Natural killer cell treated with Interleukin-12 subunit alpha and Interleukin-12 subunit beta and Interleukin-15 and Interleukin-18, amount 100 ng/mL, for 72 hours (primary cell): ENCODE measurements around the gene ZNF593. TPM values are rescaled to one million over a fixed set of nuclear protein-coding genes. Genes with fewer than 3 reads are reported as not detected.
A peak's percentile ranks its signal among the peaks of the same experiment; 100 is the strongest.

ENCODE experiments used
- ATAC-seq, 2 donors: fragments of 150-1000 bp; cut with Tn5 transposase in 1 of 2; sonication (Bioruptor Pico), chemical (Tn5 transposase) in 1 of 2; 2 replicates each; pipeline ENCODE4 v1.10.0; 2021
- DNase-seq: peaks from one replicate; pipeline ENCODE4 v3.0.0; 2022; ENCODE audit warnings: low spot score
- H3K27ac Mint-ChIP-seq, 2 donors: 1 replicate in 1 of 2; 2 replicates in 1 of 2; pipeline ENCODE4 v1.8.0; 2022; ENCODE audit warnings: mixed read lengths in 2 of 2, mild to moderate bottlenecking in 1 of 2, moderate library complexity in 1 of 2
- H3K27me3 Mint-ChIP-seq, 2 donors: 1 replicate in 1 of 2; 2 replicates in 1 of 2; pipeline ENCODE4 v1.8.0; 2022; ENCODE audit warnings: mixed read lengths in 2 of 2
- H3K36me3 Mint-ChIP-seq: one replicate; pipeline ENCODE4 v1.8.0; 2022; ENCODE audit warnings: mixed read lengths
- H3K4me1 Mint-ChIP-seq, 2 donors: 1 replicate in 1 of 2; 2 replicates in 1 of 2; pipeline ENCODE4 v1.8.0; 2022; ENCODE audit warnings: low read depth in 2 of 2, mixed read lengths in 2 of 2, mild to moderate bottlenecking in 1 of 2
- H3K4me3 Mint-ChIP-seq: one replicate; pipeline ENCODE4 v1.8.0; 2022; ENCODE audit warnings: mixed read lengths
- H3K9me3 Mint-ChIP-seq: 2 replicates; pipeline ENCODE4 v1.8.0; 2022; ENCODE audit warnings: mixed read lengths
- total RNA-seq, 2 donors: library from RNA; stranded (reverse); gene quantifications; one replicate each; pipeline ENCODE4 v1.2.3, GENCODE V29; 2022

ZNF593 gene
- total RNA-seq, 2 donors from 2014 or later, result 36.6 to 73.8 TPM

DNA sequence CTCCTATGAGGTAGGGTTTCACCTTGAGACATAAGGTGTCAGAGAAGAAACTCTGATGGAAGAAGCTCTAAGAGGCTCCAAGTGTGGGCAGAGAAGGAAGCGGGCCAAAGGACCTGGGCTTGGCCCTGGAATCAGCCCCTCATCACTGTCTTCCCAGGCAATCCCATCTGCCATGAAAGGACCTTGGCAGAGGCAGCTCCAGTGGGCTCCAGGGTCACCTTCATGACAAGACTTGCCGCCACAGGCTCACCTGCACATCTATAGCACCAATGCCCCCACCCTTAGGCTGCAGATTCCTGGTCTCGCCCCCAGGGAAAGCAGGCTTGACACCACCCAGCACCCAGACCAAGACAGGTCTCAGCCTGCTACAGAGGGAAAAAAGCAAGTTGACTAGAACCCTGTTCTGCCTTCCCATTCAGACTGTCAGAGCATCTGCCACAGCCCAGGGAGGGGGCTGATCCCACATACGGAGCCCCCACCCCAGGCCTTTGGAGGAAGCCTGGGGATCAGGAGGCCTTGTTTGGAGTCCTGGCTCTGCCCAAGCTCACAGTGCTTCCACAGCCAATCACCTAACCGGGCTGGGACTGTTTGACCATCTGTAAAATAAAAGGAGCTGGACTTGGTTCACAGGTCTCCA lies 11.3 kb upstream of the ZNF593 start:
- ATAC-seq (no peak), DNase-seq (no peak)
- Mint-ChIP-seq H3K4me3 (no peak overlapping the region), H3K27me3 (peaks cover 32 to 33% of the 10 kb centered on the region in 2 donors), H3K27ac (no peak overlapping the region), H3K36me3 (no peaks in the 10 kb centered on the region), H3K9me3 (no peaks in the 10 kb centered on the region), H3K4me1 (peaks cover 3 to 5% of the 10 kb centered on the region in 2 donors)

DNA sequence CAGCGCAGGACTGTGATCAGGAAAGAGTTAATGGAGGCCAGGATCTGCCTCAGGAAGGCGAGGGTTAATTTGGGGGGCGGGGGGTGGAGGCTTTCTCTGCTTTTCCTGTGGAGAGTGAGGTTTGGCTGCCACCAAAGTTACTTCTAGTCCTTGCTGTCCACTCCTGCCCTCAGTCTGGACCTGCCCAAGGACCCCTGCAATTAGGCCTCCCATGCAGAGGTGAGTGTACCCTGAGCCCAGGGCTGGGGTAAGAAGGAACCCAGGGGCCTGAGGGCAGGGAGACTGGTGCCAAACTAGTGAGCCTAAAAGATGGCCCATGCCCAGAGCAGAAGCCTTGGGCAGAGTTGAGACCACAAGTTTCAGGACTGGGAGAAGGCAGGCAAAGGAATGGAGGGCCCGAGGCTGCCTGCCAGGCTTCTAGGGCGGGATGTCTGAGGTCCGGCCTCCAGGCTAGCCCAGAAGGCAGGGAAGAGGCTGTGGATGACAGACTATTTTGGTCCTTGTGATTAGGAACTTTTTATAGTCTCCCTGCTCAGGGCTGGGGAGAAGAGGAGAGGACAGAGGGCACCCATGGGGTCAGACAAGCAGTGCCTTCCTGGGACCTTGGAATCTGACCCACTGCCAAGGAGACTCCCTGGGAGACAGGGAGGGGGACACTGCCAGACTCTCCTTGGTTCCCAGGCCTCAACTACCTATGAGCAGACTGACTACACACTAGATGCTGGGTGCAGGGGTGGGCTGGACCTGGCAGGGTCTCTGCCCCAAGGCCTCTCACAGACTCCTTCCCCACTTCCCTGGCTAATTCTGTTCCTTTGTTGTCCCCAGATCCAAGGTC lies 10.6 kb upstream of the ZNF593 start, which contains the start of gene FAM110D:
Gene FAM110D, plus strand, starts transcription at position 172 of the 835 bp plus-strand sequence. CDS start 2,213 bp downstream, outside the sequence.
- H3K4me3 Mint-ChIP-seq, result no peak within 1 kb of the TSS
- H3K36me3 Mint-ChIP-seq, result no peaks in the 10 kb centered on the region
- H3K4me1 Mint-ChIP-seq, result peaks cover 3 to 5% of the 10 kb centered on the region in 2 donors
- H3K9me3 Mint-ChIP-seq, result no peaks in the 10 kb centered on the region
- ATAC-seq (no peak), DNase-seq (no peak)
- no peak within 1 kb of the TSS for H3K27ac Mint-ChIP-seq
- H3K27me3 Mint-ChIP-seq, result peaks cover 28 to 30% of the 10 kb centered on the region in 2 donors

GRCh38 chr1:26159743-26160039 lies 10.0 kb upstream of the ZNF593 start:
- Mint-ChIP-seq H3K36me3 (no peaks in the 10 kb centered on the region), H3K9me3 (no peaks in the 10 kb centered on the region), H3K4me1 (peaks cover 6 to 7% of the 10 kb centered on the region in 2 donors), H3K27ac (no peak overlapping the region), H3K4me3 (no peak overlapping the region), H3K27me3 (peaks cover 24 to 29% of the 10 kb centered on the region in 2 donors)
- ATAC-seq (no peak), DNase-seq (no peak)

DNA sequence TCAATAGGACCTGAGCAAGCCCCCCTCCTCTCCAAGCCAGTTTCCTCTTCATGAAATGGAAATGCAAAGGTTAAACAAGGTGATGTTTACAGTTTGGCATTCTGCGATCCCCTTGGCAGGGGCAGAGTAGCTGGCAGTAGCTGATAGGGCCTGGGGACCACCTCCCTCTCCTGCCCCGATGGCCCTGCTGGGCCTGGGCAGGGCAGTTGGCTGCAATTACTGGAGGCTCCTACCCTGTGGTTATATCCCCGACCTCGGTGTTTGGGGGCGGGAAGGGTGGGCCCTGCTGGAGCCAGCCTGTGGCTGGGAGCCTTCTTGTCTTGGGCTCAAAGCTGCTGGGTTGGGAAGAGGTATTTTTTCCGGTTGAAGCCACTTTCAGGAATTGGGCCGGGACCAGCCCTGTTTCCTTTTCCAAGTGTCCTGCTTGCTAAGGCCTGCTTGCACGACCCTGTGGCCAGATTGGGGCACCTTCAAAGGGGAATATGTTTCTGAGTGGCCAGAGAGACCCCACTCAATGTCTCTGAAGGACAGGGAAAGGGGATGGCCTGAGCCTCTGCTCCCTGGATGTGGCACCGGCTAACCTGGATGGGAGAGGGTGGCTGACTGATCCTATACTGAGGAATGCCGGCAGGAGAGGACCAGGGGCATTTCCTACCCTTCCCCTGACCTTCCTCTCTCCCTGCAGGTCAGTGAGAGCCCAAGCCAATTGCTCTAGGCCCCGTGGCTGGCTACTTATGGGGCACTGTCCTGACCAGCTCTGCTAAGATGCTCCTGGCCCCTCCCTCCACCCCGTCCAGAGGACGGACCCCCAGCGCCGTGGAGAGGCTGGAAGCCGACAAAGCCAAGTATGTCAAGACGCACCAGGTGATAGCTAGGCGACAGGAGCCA lies 8.9 kb upstream of the ZNF593 start:
- peaks cover 14 to 31% of the 10 kb centered on the region in 2 donors for H3K27me3 Mint-ChIP-seq

GRCh38 chr1:26161415-26162219 lies 8.1 kb upstream of the ZNF593 start:
- peak; percentile 60 to 68 for ATAC-seq
- Mint-ChIP-seq H3K9me3 (no peaks in the 10 kb centered on the region), H3K27me3 (peaks cover 14 to 28% of the 10 kb centered on the region in 2 donors), H3K4me3 (no peak overlapping the region), H3K36me3 (no peaks in the 10 kb centered on the region), H3K4me1 (peaks cover 13 to 20% of the 10 kb centered on the region in 2 donors), H3K27ac (no peak overlapping the region)
- peak; percentile 68 for DNase-seq

More for the DNA sequence above, 8.9 kb upstream of the ZNF593 start:
- Mint-ChIP-seq H3K4me3 (no peak overlapping the region), H3K27ac (no peak overlapping the region), H3K9me3 (no peaks in the 10 kb centered on the region), H3K4me1 (peaks cover 13 to 15% of the 10 kb centered on the region in 2 donors), H3K36me3 (no peaks in the 10 kb centered on the region)
- no peak for DNase-seq
- ATAC-seq, result no peak

DNA sequence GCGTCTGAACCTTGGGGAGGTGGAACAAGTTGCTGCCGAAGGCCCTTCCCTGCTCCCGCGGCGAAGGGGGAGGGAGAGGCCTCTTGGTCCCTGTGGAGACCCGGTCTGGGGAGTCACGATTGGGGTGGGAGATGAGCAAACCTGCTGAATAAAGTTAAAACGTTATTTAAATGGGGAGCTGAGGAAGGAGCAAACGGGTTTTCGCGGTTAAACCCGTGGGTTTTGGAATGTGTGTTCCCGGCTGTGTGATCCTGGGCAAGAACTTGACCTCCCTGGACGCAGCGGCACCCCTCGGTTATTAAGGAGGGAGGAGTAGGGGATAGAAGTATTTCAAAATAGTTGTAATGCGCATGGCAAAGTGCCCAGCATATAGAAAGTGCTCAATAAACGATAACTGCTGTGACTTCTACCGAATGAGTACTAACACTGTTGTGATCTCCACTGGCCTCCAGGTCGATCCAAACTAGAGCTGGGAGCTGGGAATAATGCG lies 7.4 kb upstream of the ZNF593 start:
- ATAC-seq (no peak), DNase-seq (no peak)
- Mint-ChIP-seq H3K4me1 (peaks cover 13 to 24% of the 10 kb centered on the region in 2 donors), H3K36me3 (no peaks in the 10 kb centered on the region), H3K9me3 (no peaks in the 10 kb centered on the region), H3K27me3 (peaks cover 14 to 30% of the 10 kb centered on the region in 2 donors), H3K4me3 (no peak overlapping the region), H3K27ac (no peak overlapping the region)

DNA sequence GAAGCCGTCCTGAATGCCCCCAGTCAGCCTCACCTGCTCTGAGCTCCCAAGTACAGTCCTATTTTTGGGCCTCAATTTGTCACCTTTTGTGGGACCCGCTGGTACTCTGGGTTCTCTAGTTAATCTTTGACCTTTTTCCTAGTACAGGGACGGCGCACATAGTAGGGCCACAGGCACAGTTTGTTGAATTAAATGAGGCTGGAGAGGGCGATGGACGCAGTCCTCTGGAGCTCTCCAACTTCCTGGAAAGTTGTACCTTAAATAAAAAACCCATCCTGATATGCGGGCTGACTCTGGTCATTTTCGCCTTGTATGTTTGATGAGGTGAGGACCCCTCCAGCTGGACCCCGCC lies 6.0 kb upstream of the ZNF593 start:
- Mint-ChIP-seq H3K27ac (no peak overlapping the region), H3K4me1 (peaks cover 13 to 24% of the 10 kb centered on the region in 2 donors), H3K9me3 (no peaks in the 10 kb centered on the region), H3K36me3 (no peaks in the 10 kb centered on the region), H3K4me3 (no peak overlapping the region), H3K27me3 (peaks cover 14 to 30% of the 10 kb centered on the region in 2 donors)
- ATAC-seq (no peak), DNase-seq (no peak)

GRCh38 chr1:26164036-26164860 lies 5.5 kb upstream of the ZNF593 start:
- Mint-ChIP-seq H3K4me3 (peak overlapping the region; percentile 26), H3K4me1 (peaks cover 13 to 24% of the 10 kb centered on the region in 2 donors), H3K36me3 (no peaks in the 10 kb centered on the region), H3K27ac (no peak overlapping the region), H3K9me3 (no peaks in the 10 kb centered on the region), H3K27me3 (peaks cover 14 to 26% of the 10 kb centered on the region in 2 donors)
- ATAC-seq (peak; percentile 74 to 79), DNase-seq (peak; percentile 64)

DNA sequence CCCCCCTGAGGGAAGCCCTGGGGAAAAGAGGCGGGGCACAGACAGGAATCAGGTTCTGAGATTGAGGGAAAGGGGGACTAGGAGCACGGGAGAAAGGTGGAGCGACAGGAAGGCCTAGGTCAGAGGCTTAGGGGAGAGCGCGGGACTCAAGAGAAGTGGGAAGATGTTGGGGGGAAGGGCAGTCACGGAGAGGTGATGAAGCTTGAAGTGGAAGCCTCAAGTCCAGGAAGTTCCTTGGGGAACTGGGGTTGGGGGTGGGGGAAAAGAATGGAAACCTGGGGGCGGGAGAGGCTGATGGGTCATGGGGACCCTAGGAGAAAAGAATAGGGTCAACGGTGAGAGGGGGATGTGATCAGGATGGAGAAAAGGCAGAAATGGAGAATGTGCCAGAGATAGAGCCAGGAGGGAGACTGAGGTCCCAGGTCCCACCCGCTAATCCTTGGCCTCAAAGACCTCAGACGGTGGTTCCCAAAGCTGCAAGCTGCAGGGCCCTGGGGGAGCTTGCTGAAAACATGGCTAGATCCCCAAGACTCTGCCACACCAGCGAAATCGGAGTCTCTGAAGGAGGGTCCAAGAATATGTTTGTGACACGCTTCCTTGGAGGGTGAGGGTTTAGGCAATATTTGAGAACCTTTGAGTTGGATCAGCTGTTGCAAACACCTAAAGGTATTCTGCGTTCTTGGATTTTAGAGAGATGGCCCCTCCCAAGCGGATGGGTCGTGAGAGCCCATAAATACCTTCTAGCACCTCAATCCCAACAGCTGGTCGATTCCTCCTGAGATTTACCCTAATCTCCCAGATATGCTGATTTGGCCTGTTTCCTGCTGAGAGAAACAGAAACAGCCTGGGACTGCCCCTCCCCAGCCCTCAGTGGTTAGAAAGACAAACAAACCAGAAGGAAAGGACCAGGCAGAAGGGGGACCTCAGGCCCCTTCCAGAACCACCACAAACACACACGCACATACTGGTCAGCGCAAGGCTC lies 4.6 kb upstream of the ZNF593 start:
- DNase-seq (no peak), ATAC-seq (no peak)
- Mint-ChIP-seq H3K4me1 (peaks cover 13 to 25% of the 10 kb centered on the region in 2 donors), H3K36me3 (no peaks in the 10 kb centered on the region), H3K4me3 (peak overlapping the region; percentile 26), H3K27ac (no peak overlapping the region), H3K9me3 (no peaks in the 10 kb centered on the region), H3K27me3 (peaks cover 6 to 23% of the 10 kb centered on the region in 2 donors)

DNA sequence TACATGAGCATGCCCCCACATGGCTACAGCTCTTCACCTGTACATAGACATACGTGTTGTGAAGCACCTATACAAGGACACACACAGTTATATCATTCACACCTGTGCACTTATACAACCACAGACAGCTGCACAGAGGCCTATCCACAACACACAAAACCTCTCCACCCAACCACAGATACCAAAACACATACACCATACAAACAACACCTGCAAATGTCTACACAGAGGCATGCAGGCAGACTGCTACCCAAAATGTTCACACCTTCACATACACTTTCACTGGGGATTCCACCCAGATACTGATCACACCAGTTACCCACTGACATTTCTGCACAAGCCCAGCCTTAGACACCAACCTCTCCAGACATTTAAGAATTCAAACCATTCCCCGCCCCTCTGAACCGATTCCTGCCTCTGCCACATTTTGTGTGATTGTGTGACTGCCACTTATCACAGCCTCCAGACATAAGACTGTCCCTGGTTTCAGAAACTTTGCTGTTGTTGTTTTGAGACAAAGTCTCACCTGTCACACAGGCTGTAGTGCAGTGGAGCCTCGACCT lies 2.9 kb upstream of the ZNF593 start:
- Mint-ChIP-seq H3K27ac (peak overlapping the region in 1 of 2 donors; percentile 6), H3K27me3 (peaks cover 6 to 23% of the 10 kb centered on the region in 2 donors), H3K36me3 (no peaks in the 10 kb centered on the region), H3K9me3 (no peaks in the 10 kb centered on the region), H3K4me3 (no peak overlapping the region), H3K4me1 (peaks cover 13 to 32% of the 10 kb centered on the region in 2 donors)
- ATAC-seq, result no peak
- no peak for DNase-seq
